HEK293 (cell line): Measurements from ENCODE around the gene HTR2C.

ENCODE experiments used
- CTCF ChIA-PET: fragments of 350-600 bp; formaldehyde crosslinking; extraction: SDS; loops from one replicate; lab custom pipeline; 2021; ENCODE audit warnings: antibody characterized with exemption; lab: Yijun Ruan, JAX
- POLR2A ChIA-PET: fragments of 300-600 bp; formaldehyde crosslinking; extraction: SDS; loops from one replicate; lab custom pipeline; 2020; ENCODE audit warnings: antibody characterized with exemption, inconsistent platforms; lab: Yijun Ruan, JAX
- H3K27ac ChIP-seq: fragments of 200-500 bp; sonication (Bioruptor generic); 2 replicates; pipeline ENCODE4 v1.5.1; 2014; ENCODE audit warnings: low read depth, low read length, control low read depth, inconsistent platforms; ENCODE audit errors: extremely low read depth
- H3K36me3 ChIP-seq, 2 experiments: fragments of 200-500 bp in 1 of 2; sonication (Bioruptor generic) in 1 of 2; 1 replicate in 1 of 2; 2 replicates in 1 of 2; pipeline ENCODE4 v1.5.1; 2014 to 2017; ENCODE audit warnings: inconsistent platforms in 2 of 2, low read length in 2 of 2; ENCODE audit not compliant: control insufficient read depth in 2 of 2, insufficient read depth in 1 of 2
- H3K4me1 ChIP-seq: fragments of 200-500 bp; sonication (Bioruptor generic); 2 replicates; pipeline ENCODE4 v1.5.1; 2014; ENCODE audit warnings: mild to moderate bottlenecking, low read length, inconsistent platforms; ENCODE audit not compliant: control insufficient read depth, insufficient read depth
- H3K4me3 ChIP-seq: 2 replicates; pipeline ENCODE4 v1.5.1; 2011; ENCODE audit warnings: low read depth, mild to moderate bottlenecking, control low read depth, low read length, moderate library complexity
- H3K9me3 ChIP-seq: fragments of 200-500 bp; sonication (Bioruptor generic); 2 replicates; pipeline ENCODE4 v1.5.1; 2014; ENCODE audit warnings: low read depth, low read length, inconsistent platforms; ENCODE audit not compliant: control insufficient read depth, insufficient read depth
- CTCF ChIP-seq: fragments of 450-650 bp; formaldehyde crosslinking; IDR thresholded peaks from 2 replicates; pipeline ENCODE4 v1.5.1; 2016; ENCODE audit warnings: missing biosample characterization, missing genetic modification characterization
- GLIS1 ChIP-seq: fragments of 450-650 bp; formaldehyde crosslinking; IDR thresholded peaks from 2 replicates; pipeline ENCODE4 v1.5.1; 2016; ENCODE audit warnings: missing biosample characterization, missing genetic modification characterization
- HOXA7 ChIP-seq: sonication (generic); formaldehyde crosslinking; IDR thresholded peaks from 2 replicates; pipeline ENCODE4 v1.8.1; 2022; ENCODE audit warnings: missing genetic modification reagents, borderline replicate concordance
- IKZF3 ChIP-seq: fragments of 450-650 bp; IDR thresholded peaks from 2 replicates; pipeline ENCODE4 v1.5.0; 2018; ENCODE audit warnings: missing biosample characterization, mild to moderate bottlenecking, missing genetic modification characterization, moderate library complexity
- MEIS1 ChIP-seq: sonication (generic); formaldehyde crosslinking; IDR thresholded peaks from 2 replicates; pipeline ENCODE4 v1.8.1; 2022; ENCODE audit warnings: missing genetic modification reagents, mild to moderate bottlenecking, borderline replicate concordance
- RBAK ChIP-seq: fragments of 450-650 bp; formaldehyde crosslinking; IDR thresholded peaks from 2 replicates; pipeline ENCODE4 v1.5.1; 2016; ENCODE audit warnings: missing biosample characterization, missing genetic modification characterization
- WT1 ChIP-seq: fragments of 450-650 bp; formaldehyde crosslinking; IDR thresholded peaks from 2 replicates; pipeline ENCODE4 v1.5.1; 2016; ENCODE audit warnings: missing biosample characterization, missing genetic modification characterization
- YY1 ChIP-seq: fragments of 450-650 bp; formaldehyde crosslinking; IDR thresholded peaks from 2 replicates; pipeline ENCODE4 v1.5.1; 2018; ENCODE audit warnings: missing biosample characterization, missing genetic modification characterization
- YY2 ChIP-seq: fragments of 450-650 bp; formaldehyde crosslinking; IDR thresholded peaks from 2 replicates; pipeline ENCODE4 v1.5.1; 2016; ENCODE audit warnings: missing biosample characterization, missing genetic modification characterization
- ZBTB11 ChIP-seq: fragments of 450-650 bp; formaldehyde crosslinking; conservative IDR thresholded peaks from 2 replicates; pipeline ENCODE4 v1.5.1; 2016; ENCODE audit warnings: low read depth, missing biosample characterization, missing genetic modification characterization
- ZEB2 ChIP-seq: fragments of 450-650 bp; formaldehyde crosslinking; IDR thresholded peaks from 2 replicates; pipeline ENCODE4 v1.5.1; 2016; ENCODE audit warnings: missing biosample characterization, missing genetic modification characterization
- ZFP37 ChIP-seq: fragments of 450-650 bp; formaldehyde crosslinking; IDR thresholded peaks from 2 replicates; pipeline ENCODE4 v1.5.1; 2016; ENCODE audit warnings: missing biosample characterization, missing genetic modification characterization
- ZNF133 ChIP-seq: fragments of 450-650 bp; formaldehyde crosslinking; IDR thresholded peaks from 2 replicates; pipeline ENCODE4 v1.5.1; 2016; ENCODE audit warnings: missing biosample characterization, missing genetic modification characterization
- ZNF174 ChIP-seq: fragments of 450-650 bp; formaldehyde crosslinking; IDR thresholded peaks from 2 replicates; pipeline ENCODE4 v1.5.0; 2017; ENCODE audit warnings: missing biosample characterization, mild to moderate bottlenecking, missing genetic modification characterization
- ZNF23 ChIP-seq: fragments of 450-650 bp; formaldehyde crosslinking; IDR thresholded peaks from 2 replicates; pipeline ENCODE4 v1.5.1; 2016; ENCODE audit warnings: missing biosample characterization, missing genetic modification characterization, borderline replicate concordance
- ZNF324 ChIP-seq: fragments of 450-650 bp; formaldehyde crosslinking; IDR thresholded peaks from 2 replicates; pipeline ENCODE4 v1.5.1; 2016; ENCODE audit warnings: missing biosample characterization, missing genetic modification characterization
- ZNF366 ChIP-seq: fragments of 450-650 bp; formaldehyde crosslinking; conservative IDR thresholded peaks from 2 replicates; pipeline ENCODE4 v1.5.1; 2016; ENCODE audit warnings: missing biosample characterization, missing genetic modification characterization
- ZNF37A ChIP-seq: fragments of 450-650 bp; IDR thresholded peaks from 2 replicates; pipeline ENCODE4 v1.5.1; 2018; ENCODE audit warnings: missing biosample characterization, missing genetic modification characterization
- ZNF391 ChIP-seq: fragments of 450-650 bp; formaldehyde crosslinking; IDR thresholded peaks from 2 replicates; pipeline ENCODE4 v1.5.1; 2016; ENCODE audit warnings: low read depth, missing biosample characterization, missing genetic modification characterization, borderline replicate concordance
- ZNF555 ChIP-seq: fragments of 450-650 bp; formaldehyde crosslinking; conservative IDR thresholded peaks from 2 replicates; pipeline ENCODE4 v1.5.1; 2017; ENCODE audit warnings: missing biosample characterization, mild to moderate bottlenecking, missing genetic modification characterization, inconsistent platforms
- ZNF560 ChIP-seq: fragments of 450-650 bp; formaldehyde crosslinking; IDR thresholded peaks from 2 replicates; pipeline ENCODE4 v1.5.1; 2017; ENCODE audit warnings: missing biosample characterization, missing genetic modification characterization, borderline replicate concordance
- ZNF571 ChIP-seq: fragments of 450-650 bp; formaldehyde crosslinking; IDR thresholded peaks from 2 replicates; pipeline ENCODE4 v1.5.0; 2017; ENCODE audit warnings: missing biosample characterization, missing genetic modification characterization
- ZNF621 ChIP-seq: fragments of 450-650 bp; formaldehyde crosslinking; IDR thresholded peaks from 2 replicates; pipeline ENCODE4 v1.5.1; 2017; ENCODE audit warnings: missing biosample characterization, missing genetic modification characterization
- ZNF624 ChIP-seq: fragments of 450-650 bp; formaldehyde crosslinking; IDR thresholded peaks from 2 replicates; pipeline ENCODE4 v1.5.1; 2017; ENCODE audit warnings: missing biosample characterization, missing genetic modification characterization
- ZNF626 ChIP-seq: fragments of 450-650 bp; sonication (Bioruptor Pico); formaldehyde crosslinking; IDR thresholded peaks from 2 replicates; pipeline ENCODE4 v1.5.1; 2018; ENCODE audit warnings: missing biosample characterization, missing genetic modification characterization, inconsistent platforms
- ZNF654 ChIP-seq: fragments of 450-650 bp; formaldehyde crosslinking; IDR thresholded peaks from 2 replicates; pipeline ENCODE4 v1.5.1; 2016; ENCODE audit warnings: low read depth, missing biosample characterization, missing genetic modification characterization
- ZNF658 ChIP-seq: fragments of 450-650 bp; formaldehyde crosslinking; IDR thresholded peaks from 2 replicates; pipeline ENCODE4; 2016; ENCODE audit warnings: missing biosample characterization, missing genetic modification characterization
- ZNF664 ChIP-seq: fragments of 450-650 bp; formaldehyde crosslinking; IDR thresholded peaks from 2 replicates; pipeline ENCODE4 v1.5.1; 2016; ENCODE audit warnings: missing biosample characterization, missing genetic modification characterization
- ZNF701 ChIP-seq: fragments of 450-650 bp; formaldehyde crosslinking; IDR thresholded peaks from 2 replicates; pipeline ENCODE4 v1.5.1; 2016; ENCODE audit warnings: missing biosample characterization, missing genetic modification characterization
- ZNF791 ChIP-seq: fragments of 450-650 bp; formaldehyde crosslinking; IDR thresholded peaks from 2 replicates; pipeline ENCODE4 v1.5.1; 2016; ENCODE audit warnings: missing biosample characterization, missing genetic modification characterization
- ZSCAN23 ChIP-seq: fragments of 450-650 bp; formaldehyde crosslinking; IDR thresholded peaks from 2 replicates; pipeline ENCODE4 v1.5.1; 2016; ENCODE audit warnings: missing biosample characterization, missing genetic modification characterization

The HTR2C gene

GRCh38 chrX:114715096-114715495 lies 131.2 kb downstream of the HTR2C start:
- no peak for TF ChIP-seq ZSCAN23
- TF ChIP-seq ZNF174 (tag by site-specific recombination) = no peak
- TF ChIP-seq YY2 (tag by site-specific recombination) = no peak
- TF ChIP-seq ZNF626 (tag by site-specific recombination) = no peak
- no peak for TF ChIP-seq ZNF560
- TF ChIP-seq ZNF555 (tag by site-specific recombination) = no peak
- TF ChIP-seq ZNF391 (tag by site-specific recombination) = no peak
- no peak for TF ChIP-seq GLIS1 (tag by site-specific recombination)
- TF ChIP-seq ZEB2 = no peak
- no peak for TF ChIP-seq ZNF324 (tag by site-specific recombination)
- no peak for TF ChIP-seq HOXA7 (CRISPR knock-in tag)
- TF ChIP-seq ZNF23 (tag by site-specific recombination) = no peak
- no peak for TF ChIP-seq RBAK
- no peak for TF ChIP-seq ZFP37 (tag by site-specific recombination)
- no peak for TF ChIP-seq MEIS1
- TF ChIP-seq ZNF624 (tag by site-specific recombination) = no peak
- TF ChIP-seq WT1 = no peak
- POLR2A ChIA-PET = no interaction called here
- CTCF ChIA-PET = interaction anchor here (1.1 kb wide), 1 partner anchor 90 kb away, joined by 3 read pairs; no protein-coding TSS in a partner anchor
- Histone ChIP-seq H3K36me3 (no peaks in the 10 kb centered on the region), H3K27ac (no peak overlapping the region), H3K4me3 (no peak overlapping the region), H3K9me3 (no peaks in the 10 kb centered on the region), H3K4me1 (no peaks in the 10 kb centered on the region)

- CTCF ChIA-PET = interaction anchor here (0.7 to 1.0 kb wide), 6 partner anchors 14 to 302 kb away, joined by 3 to 9 read pairs (median 4); no protein-coding TSS in a partner anchor
- Histone ChIP-seq H3K4me3 (no peak overlapping the region), H3K27ac (no peak overlapping the region), H3K4me1 (no peaks in the 10 kb centered on the region), H3K36me3 (no peaks in the 10 kb centered on the region), H3K9me3 (no peaks in the 10 kb centered on the region)
- TF ChIP-seq ZNF366 (tag by site-specific recombination) (no peak), ZNF654 (tag by site-specific recombination) (peak; percentile 16; the same call in 1 of the 2 replicates), CTCF (tag by site-specific recombination) (peak; percentile 20; the same call in 1 of the 2 replicates), YY1 (tag by site-specific recombination) (no peak)
- POLR2A ChIA-PET = no interaction called here
These were observed 134.0 kb downstream of the HTR2C start for GRCh38 chrX:114717921-114718320.

- no peak overlapping the region for H3K4me3 ChIP-seq
- H3K36me3 ChIP-seq = no peaks in the 10 kb centered on the region
- ChIA-PET POLR2A (no interaction called here), CTCF (no interaction called here)
- no peak overlapping the region for H3K27ac ChIP-seq
- no peaks in the 10 kb centered on the region for H3K4me1 ChIP-seq
- peaks cover 2% of the 10 kb centered on the region for H3K9me3 ChIP-seq
- TF ChIP-seq ZNF133 (tag by site-specific recombination) (no peak), ZNF791 (no peak), ZNF664 (tag by site-specific recombination) (no peak), ZBTB11 (no peak), ZFP37 (tag by site-specific recombination) (no peak), YY1 (tag by site-specific recombination) (no peak), ZNF366 (tag by site-specific recombination) (no peak), ZNF571 (no peak), ZNF621 (no peak), ZNF37A (tag by site-specific recombination) (no peak), ZNF555 (tag by site-specific recombination) (no peak), IKZF3 (tag by site-specific recombination) (no peak), ZNF658 (tag by site-specific recombination) (no peak), ZNF626 (tag by site-specific recombination) (no peak), ZNF701 (no peak)
These were observed 182.7 kb downstream of the HTR2C start for GRCh38 chrX:114766541-114766940.
